Ascending aorta (tissue), 2 donors: ENCODE results near the gene PLEKHH3. TPM values are rescaled to one million over a fixed set of nuclear protein-coding genes. Genes with fewer than 3 reads are reported as not detected.
"Not testable (repeated sequence)": the region's sequence is repeated elsewhere in the genome, so short reads cannot be mapped to it uniquely, and the experiment has no call there.

Experiments used
- DNase-seq, 2 donors: peaks; one replicate each; pipeline ENCODE4 v3.0.0-alpha.2; 2019; ENCODE audit warnings: low spot score in 2 of 2
- H3K27ac ChIP-seq, 2 donors: fragments of 200-600 bp; sonication (generic); one replicate each; pipeline ENCODE4 v1.5.1; 2016 to 2017; ENCODE audit warnings: mild to moderate bottlenecking in 1 of 2
- H3K27me3 ChIP-seq: fragments of 200-600 bp; sonication (generic); one replicate; pipeline ENCODE4 v1.5.1; 2017
- H3K36me3 ChIP-seq, 2 donors: fragments of 200-600 bp; sonication (generic); one replicate each; pipeline ENCODE4 v1.5.1; 2016
- H3K4me1 ChIP-seq, 2 donors: fragments of 200-600 bp; sonication (generic); one replicate each; pipeline ENCODE4 v1.5.1; 2016 to 2017; ENCODE audit warnings: mild to moderate bottlenecking in 1 of 2
- H3K4me3 ChIP-seq, 2 donors: fragments of 200-600 bp; sonication (generic); one replicate each; pipeline ENCODE4 v1.5.1; 2016 to 2017; ENCODE audit warnings: mild to moderate bottlenecking in 1 of 2
- H3K9me3 ChIP-seq, 2 donors: fragments of 200-600 bp; sonication (generic); one replicate each; pipeline ENCODE4 v1.5.1; 2016
- CTCF ChIP-seq, 3 experiments: fragments of 200-600 bp in 2 of 3; fragments of 450-650 bp in 1 of 3; sonication (generic) in 2 of 3; IDR thresholded peaks; one replicate each; pipeline ENCODE4 v1.5.1; 2016 to 2019; ENCODE audit warnings: antibody characterized with exemption in 3 of 3, mild to moderate bottlenecking in 1 of 3, moderate library complexity in 1 of 3
- intact Hi-C: fragments of 100-400 bp; cut with DNase I; formaldehyde crosslinking; loops from one replicate; pipeline ENCODE4 v1.15.1; 2023
- total RNA-seq: library from RNA; depleted of rRNA; stranded (reverse); fragments of >200 nt; gene quantifications from one replicate; pipeline ENCODE4 v1.1.0, GENCODE V29; 2016

Gene PLEKHH3
- total RNA-seq, 1 donor from 2014 or later: 105 TPM

- H3K27ac ChIP-seq: no peak overlapping the region
Measured at GRCh38 chr17:42623271-42623670, 53.5 kb downstream of the PLEKHH3 start.

GRCh38 chr17:42621987-42622386, 54.8 kb downstream of the PLEKHH3 start:
- H3K27me3 ChIP-seq, intact Hi-C loops, H3K9me3 ChIP-seq, H3K36me3 ChIP-seq, DNase-seq, H3K4me3 ChIP-seq, H3K27ac ChIP-seq: not testable (repeated sequence)
- H3K4me1 ChIP-seq: peaks cover 0 to 11% of the 10 kb centered on the region in 2 donors

More at GRCh38 chr17:42623271-42623670, 53.5 kb downstream of the PLEKHH3 start:
- no peak for DNase-seq
- no peaks in the 10 kb centered on the region for H3K9me3 ChIP-seq
- H3K36me3 ChIP-seq: no peaks in the 10 kb centered on the region
- no peak for TF ChIP-seq CTCF (IDR thresholded peaks at IDR 0.05)
- no peaks in the 10 kb centered on the region for H3K27me3 ChIP-seq
- intact Hi-C loops: no loop called here
- no peak overlapping the region for H3K4me3 ChIP-seq
- H3K4me1 ChIP-seq: peaks cover 0 to 6% of the 10 kb centered on the region in 2 donors

GRCh38 chr17:42618442-42619150, 58.2 kb downstream of the PLEKHH3 start:
- no peak overlapping the region for H3K27ac ChIP-seq
- no peak for DNase-seq
- no peak for TF ChIP-seq CTCF (IDR thresholded peaks at IDR 0.05)

GRCh38 chr17:42617956-42618431, 58.8 kb downstream of the PLEKHH3 start:
- H3K4me1 ChIP-seq: peaks cover 0 to 11% of the 10 kb centered on the region in 2 donors
- intact Hi-C loops: no loop called here
- H3K4me3 ChIP-seq: no peak overlapping the region
- no peak for DNase-seq
- no peak for TF ChIP-seq CTCF (IDR thresholded peaks at IDR 0.05)
- H3K27me3 ChIP-seq: no peaks in the 10 kb centered on the region
- no peaks in the 10 kb centered on the region for H3K9me3 ChIP-seq
- H3K27ac ChIP-seq: no peak overlapping the region
- H3K36me3 ChIP-seq: peaks cover 24 to 31% of the 10 kb centered on the region in 2 donors

More at GRCh38 chr17:42618442-42619150, 58.2 kb downstream of the PLEKHH3 start:
- Histone ChIP-seq H3K36me3 (peaks cover 20 to 25% of the 10 kb centered on the region in 2 donors), H3K27me3 (no peaks in the 10 kb centered on the region), H3K4me1 (peaks cover 0 to 11% of the 10 kb centered on the region in 2 donors), H3K9me3 (no peaks in the 10 kb centered on the region), H3K4me3 (no peak overlapping the region)
- intact Hi-C loops: no loop called here

Other genes starting within 250 kb of the PLEKHH3 start
- gene ATP6V0A1, start 218.1 kb downstream of the PLEKHH3 start, total RNA-seq: 59.0 TPM
- gene NAGLU, start 140.8 kb downstream of the PLEKHH3 start, total RNA-seq: 94.7 TPM
- gene HSD17B1, start 124.1 kb downstream of the PLEKHH3 start, total RNA-seq: not detected
- 10.9 TPM for gene COASY, start 114.8 kb downstream of the PLEKHH3 start, total RNA-seq
- 15.8 TPM for gene MLX, start 109.9 kb downstream of the PLEKHH3 start, total RNA-seq
- 2.9 TPM for gene PSMC3IP, start 99.3 kb downstream of the PLEKHH3 start, total RNA-seq
- 51.3 TPM for gene RETREG3, start 67.6 kb downstream of the PLEKHH3 start, total RNA-seq
- 10.5 TPM for gene TUBG1, start 67.3 kb downstream of the PLEKHH3 start, total RNA-seq
- gene TUBG2, start 17.7 kb downstream of the PLEKHH3 start, total RNA-seq: 73.1 TPM
- 91.2 TPM for gene CCR10, start 4.8 kb upstream of the PLEKHH3 start, total RNA-seq
- gene CNTNAP1, start 5.5 kb upstream of the PLEKHH3 start, total RNA-seq: 10.5 TPM
- 169 TPM for gene EZH1, start 68.0 kb upstream of the PLEKHH3 start, total RNA-seq
- gene RAMP2, start 84.2 kb upstream of the PLEKHH3 start, total RNA-seq: 80.5 TPM
- gene VPS25, start 96.5 kb upstream of the PLEKHH3 start, total RNA-seq: 40.9 TPM
- not detected for gene WNK4, start 103.6 kb upstream of the PLEKHH3 start, total RNA-seq
- 9.8 TPM for gene COA3, start 121.7 kb upstream of the PLEKHH3 start, total RNA-seq
- gene CNTD1, start 121.9 kb upstream of the PLEKHH3 start, total RNA-seq: not detected
- 66.1 TPM for gene BECN1, start 147.3 kb upstream of the PLEKHH3 start, total RNA-seq
- 29.7 TPM for gene PSME3, start 156.4 kb upstream of the PLEKHH3 start, total RNA-seq
- not detected for gene AOC2, start 167.6 kb upstream of the PLEKHH3 start, total RNA-seq
- gene AOC3, start 174.2 kb upstream of the PLEKHH3 start, total RNA-seq: 128 TPM
- not detected for gene G6PC1, start 223.8 kb upstream of the PLEKHH3 start, total RNA-seq